Natural killer cell (primary cell): Measurements from ENCODE around the gene ACOT9. TPM values are rescaled to one million over a fixed set of nuclear protein-coding genes. Genes with fewer than 3 reads are reported as not detected.
A peak's percentile ranks its signal among the peaks of the same experiment; 100 is the strongest.
"Not testable (repeated sequence)": the region's sequence is repeated elsewhere in the genome, so short reads cannot be mapped to it uniquely, and the experiment has no call there.

Experiments
- ATAC-seq, 3 donors: fragments of 150-1000 bp in 2 of 3; fragments of 200-7000 bp in 1 of 3; cut with Tn5 transposase; 1 replicate in 1 of 3; 2 replicates in 2 of 3; pipeline ENCODE4 v1.10.0; 2021; ENCODE audit warnings: mild to moderate bottlenecking in 2 of 3, moderate library complexity in 2 of 3
- DNase-seq, 2 donors: peaks; one replicate each; pipeline versions ENCODE4 v3.0.0 to v3.0.0-alpha.2; 2013 to 2021; ENCODE audit warnings: mixed read lengths in 1 of 2
- H3K27ac ChIP-seq: one replicate; pipeline ENCODE4 v1.5.1; 2013; ENCODE audit warnings: mild to moderate bottlenecking, low read length
- H3K27me3 ChIP-seq: one replicate; pipeline ENCODE4 v1.6.1; 2013; ENCODE audit warnings: low read length; ENCODE audit not compliant: control insufficient read depth, insufficient read depth
- H3K36me3 ChIP-seq: one replicate; pipeline ENCODE4 v1.6.1; 2013; ENCODE audit warnings: low read length; ENCODE audit not compliant: control insufficient read depth, insufficient read depth
- H3K4me1 ChIP-seq: one replicate; pipeline ENCODE4 v1.6.1; 2013; ENCODE audit warnings: low read length; ENCODE audit not compliant: control insufficient read depth, insufficient read depth
- H3K4me3 ChIP-seq: one replicate; pipeline ENCODE4 v1.5.1; 2013; ENCODE audit warnings: low read length
- H3K9me3 ChIP-seq: one replicate; pipeline ENCODE4 v1.6.1; 2013; ENCODE audit warnings: low read length; ENCODE audit not compliant: control insufficient read depth, insufficient read depth
- H3K27ac Mint-ChIP-seq, 2 donors: one replicate each; pipeline ENCODE4 v1.8.0; 2022; ENCODE audit warnings: mild to moderate bottlenecking in 2 of 2, mixed read lengths in 2 of 2, moderate library complexity in 1 of 2
- H3K27me3 Mint-ChIP-seq, 2 donors: one replicate each; pipeline ENCODE4 v1.8.0; 2022; ENCODE audit warnings: low read depth in 2 of 2, mixed read lengths in 2 of 2
- H3K36me3 Mint-ChIP-seq: one replicate; pipeline ENCODE4 v1.8.0; 2022; ENCODE audit warnings: mixed read lengths
- H3K4me1 Mint-ChIP-seq, 2 donors: one replicate each; pipeline ENCODE4 v1.8.0; 2022; ENCODE audit warnings: mixed read lengths in 2 of 2
- H3K4me3 Mint-ChIP-seq: one replicate; pipeline ENCODE4 v1.8.0; 2022; ENCODE audit warnings: mild to moderate bottlenecking, moderate library complexity, mixed read lengths
- H3K9me3 Mint-ChIP-seq, 2 donors: one replicate each; pipeline ENCODE4 v1.8.0; 2022; ENCODE audit warnings: mixed read lengths in 2 of 2
- CTCF ChIP-seq: fragments of 200-600 bp; IDR thresholded peaks from one replicate; pipeline ENCODE4 v1.8.0; 2022; ENCODE audit warnings: antibody characterized with exemption
- WGBS: methylation state at CpG from one replicate; pipeline ENCODE4 v1.1.7; 2013; ENCODE audit warnings: missing lambda C conversion rate; ENCODE audit not compliant: insufficient coverage; 5-methylcytosine and 5-hydroxymethylcytosine counted together
- intact Hi-C: fragments of 100-400 bp; cut with micrococcal nuclease; formaldehyde crosslinking; loops from one replicate; pipeline ENCODE4 v1.14.2; 2022
- total RNA-seq, 4 donors: library from RNA; stranded (reverse); fragments of 120-200 nt in 1 of 4; gene quantifications; one replicate each; pipeline versions ENCODE4 v1.2.3 to v1.2.4, GENCODE V29; 2013 to 2022

The ACOT9 gene
- total RNA-seq, 3 donors from 2014 or later (not counting 1 experiment from before 2014, with no cell fraction given) = 20.0 to 24.9 (median 21.4) TPM

GRCh38 chrX:23745786-23746185 lies 2.7 kb upstream of the ACOT9 start:
- Mint-ChIP-seq H3K27ac (peak overlapping the region; percentile 68 to 70), H3K4me3 (no peak overlapping the region), H3K4me1 (peaks cover 14 to 16% of the 10 kb centered on the region in 2 donors), H3K27me3 (no peaks in the 10 kb centered on the region), H3K9me3 (no peaks in the 10 kb centered on the region), H3K36me3 (no peaks in the 10 kb centered on the region)
- no peaks in the 10 kb centered on the region for H3K9me3 ChIP-seq
- H3K4me1 ChIP-seq = peaks cover 27% of the 10 kb centered on the region
- H3K36me3 ChIP-seq = no peaks in the 10 kb centered on the region
- intact Hi-C loops = no loop called here
- TF ChIP-seq CTCF = no peak
- no CpG with 5 or more reads among the region's 3 CpGs for WGBS
- DNase-seq = peak in 1 of 2 donors; percentile 54
- ATAC-seq = peak in 2 of 3 donors; percentile 10 to 28
- H3K4me3 ChIP-seq = no peak overlapping the region
- no peaks in the 10 kb centered on the region for H3K27me3 ChIP-seq
- peak overlapping the region; percentile 4 for H3K27ac ChIP-seq

GRCh38 chrX:23743623-23743971 lies 521 bp upstream of the ACOT9 start:
- H3K36me3 Mint-ChIP-seq = not testable (repeated sequence)

GRCh38 chrX:23742174-23742696 lies 841 bp downstream of the ACOT9 start:
- H3K9me3 ChIP-seq = no peaks in the 10 kb centered on the region
- no peak for ATAC-seq
- peak overlapping the region; percentile 54 to 87 for H3K27ac Mint-ChIP-seq
- no peaks in the 10 kb centered on the region for H3K27me3 ChIP-seq
- H3K4me3 ChIP-seq = peak overlapping the region; percentile 69
- H3K4me1 Mint-ChIP-seq = peaks cover 14 to 16% of the 10 kb centered on the region in 2 donors
- WGBS = 13% methylated on average over 5 of the region's 6 CpGs
- H3K4me1 ChIP-seq = peaks cover 27% of the 10 kb centered on the region
- no peaks in the 10 kb centered on the region for H3K36me3 ChIP-seq
- H3K9me3 Mint-ChIP-seq = no peaks in the 10 kb centered on the region
- no peak for TF ChIP-seq CTCF
- DNase-seq = peak in 1 of 2 donors; percentile 32
- intact Hi-C loops = loop anchor here (5.0 kb wide), 2 partner anchors 40 to 160 kb away; partner anchors contain the start of gene SAT1
- peak overlapping the region; percentile 77 for H3K27ac ChIP-seq
- no peaks in the 10 kb centered on the region for H3K27me3 Mint-ChIP-seq
- no peaks in the 10 kb centered on the region for H3K36me3 Mint-ChIP-seq
- H3K4me3 Mint-ChIP-seq = peak overlapping the region; percentile 81

More at GRCh38 chrX:23743623-23743971, 521 bp upstream of the ACOT9 start:
- Mint-ChIP-seq H3K4me1 (peaks cover 14 to 16% of the 10 kb centered on the region in 2 donors), H3K4me3 (peak overlapping the region; percentile 81), H3K27ac (peak overlapping the region; percentile 54 to 87)
- not testable (repeated sequence) for H3K27me3 Mint-ChIP-seq, H3K27me3 ChIP-seq, H3K9me3 Mint-ChIP-seq, DNase-seq, H3K36me3 ChIP-seq, ATAC-seq, H3K9me3 ChIP-seq
- intact Hi-C loops = loop anchor here (1.0 to 5.0 kb wide), 3 partner anchors 39 to 311 kb away; partner anchors contain the start of genes EIF2S3 and SAT1
- Histone ChIP-seq H3K4me1 (peaks cover 27% of the 10 kb centered on the region), H3K27ac (peak overlapping the region; percentile 31), H3K4me3 (peak overlapping the region; percentile 69)
- 81% methylated on average over 14 of the region's 14 CpGs for WGBS

- Mint-ChIP-seq H3K4me3 (no peak overlapping the region), H3K27me3 (no peaks in the 10 kb centered on the region), H3K27ac (no peak overlapping the region), H3K9me3 (no peaks in the 10 kb centered on the region), H3K36me3 (no peaks in the 10 kb centered on the region), H3K4me1 (peaks cover 14 to 17% of the 10 kb centered on the region in 2 donors)
- peaks cover 12% of the 10 kb centered on the region for H3K4me1 ChIP-seq
- ATAC-seq = no peak
- no peaks in the 10 kb centered on the region for H3K27me3 ChIP-seq
- DNase-seq = no peak
- H3K27ac ChIP-seq = no peak overlapping the region
- intact Hi-C loops = no loop called here
- no peak for TF ChIP-seq CTCF
- H3K9me3 ChIP-seq = no peaks in the 10 kb centered on the region
- H3K4me3 ChIP-seq = no peak overlapping the region
- H3K36me3 ChIP-seq = no peaks in the 10 kb centered on the region
Measured at GRCh38 chrX:23737413-23737812, 5.7 kb downstream of the ACOT9 start.
